K562 (cell line): ENCODE results near the gene PPP1R16B. TPM values are rescaled to one million over a fixed set of nuclear protein-coding genes. Genes with fewer than 3 reads are reported as not detected.

Experiments used
- ATAC-seq: fragments of 200-7000 bp; cut with Tn5 transposase; 3 replicates; pipeline ENCODE4 v1.9.1; 2020; ENCODE audit warnings: moderate library complexity
- BruUV-seq: library from RNA; stranded (reverse); fragments of 400-500 nt; replicated peaks from 2 replicates; lab custom pipeline; 2021; lab: Mats Ljungman, UMichigan
- CTCF ChIA-PET: fragments of 300-600 bp; formaldehyde crosslinking; extraction: SDS; loops from one replicate; lab custom pipeline; 2021; ENCODE audit warnings: low intra/inter-chr PET ratio; lab: Yijun Ruan, JAX
- POLR2A ChIA-PET: fragments of 300-600, 350-650 bp; sonication (Branson Sonifier 250); formaldehyde crosslinking; extraction: SDS; loops from one replicate; lab custom pipeline; 2021; ENCODE audit warnings: antibody characterized with exemption, inconsistent platforms; lab: Yijun Ruan, JAX
- DNase-seq, 4 experiments: peaks; one replicate each; pipeline versions ENCODE4 v3.0.0 to v3.0.0-alpha.2; 2011 to 2018; ENCODE audit warnings: low spot score in 3 of 4, mixed read lengths in 3 of 4; ENCODE audit errors: extremely low read depth in 1 of 4
- FAIRE-seq: peaks from 2 replicates; lab custom pipeline; 2011; peaks lifted over from hg19 to GRCh38; lab: Jason Lieb, UNC
- H2AFZ ChIP-seq: 2 replicates; pipeline ENCODE4 v1.6.0; 2011; ENCODE audit warnings: low read depth, low read length, control low read depth, inconsistent platforms
- H3K27ac ChIP-seq: fragments of 200-600 bp; 3 replicates; pipeline ENCODE4 v1.8.0; 2011; ENCODE audit warnings: low read depth, mild to moderate bottlenecking, control low read depth, inconsistent platforms, low read length, moderate library complexity, mixed read lengths; ENCODE audit errors: extremely low read depth
- H3K27me3 ChIP-seq, 2 experiments: fragments of 300-600 bp in 1 of 2; 2 replicates in 1 of 2; 3 replicates in 1 of 2; pipeline versions ENCODE4 v1.6.0 to v1.8.0; 2011; ENCODE audit warnings: inconsistent platforms in 2 of 2, low read length in 2 of 2, mild to moderate bottlenecking in 1 of 2, mixed read lengths in 1 of 2, moderate library complexity in 1 of 2; ENCODE audit not compliant: control insufficient read depth in 2 of 2, insufficient read depth in 2 of 2
- H3K36me3 ChIP-seq: fragments of 300-600 bp; 3 replicates; pipeline ENCODE4 v1.8.0; 2011; ENCODE audit warnings: mild to moderate bottlenecking, low read length, inconsistent platforms; ENCODE audit not compliant: control insufficient read depth, insufficient read depth
- H3K4me1 ChIP-seq, 2 experiments: fragments of 200-600 bp in 1 of 2; replicated peaks in 1 of 2; 2 replicates in 1 of 2; 3 replicates in 1 of 2; pipeline versions ENCODE4 v1.5.1 to v1.8.0; 2011; ENCODE audit warnings: inconsistent platforms in 2 of 2, low read length in 2 of 2, mild to moderate bottlenecking in 1 of 2, mixed read lengths in 1 of 2, moderate library complexity in 1 of 2; ENCODE audit not compliant: control insufficient read depth in 2 of 2, insufficient read depth in 2 of 2
- H3K4me2 ChIP-seq: 2 replicates; pipeline ENCODE4 v1.6.1; 2011; ENCODE audit warnings: low read length, control low read depth, inconsistent platforms, mixed read lengths; ENCODE audit not compliant: insufficient read depth
- H3K4me3 ChIP-seq: fragments of 200-600 bp; sonication (generic), shearing (Covaris generic); 2 replicates; pipeline ENCODE4 v1.5.1; 2016; ENCODE audit warnings: control low read depth, inconsistent platforms
- H3K79me2 ChIP-seq: fragments of 200-600 bp; 3 replicates; pipeline ENCODE4 v1.8.0; 2011; ENCODE audit warnings: low read length, inconsistent platforms; ENCODE audit not compliant: control insufficient read depth, insufficient read depth
- H3K9ac ChIP-seq, 2 experiments: 2 replicates each; pipeline versions ENCODE4 v1.6.0 to v1.6.1; 2011; ENCODE audit warnings: low read depth in 2 of 2, low read length in 2 of 2, control low read depth in 1 of 2, inconsistent platforms in 1 of 2, mild to moderate bottlenecking in 1 of 2, mixed read lengths in 1 of 2; ENCODE audit not compliant: insufficient read depth in 1 of 2
- H3K9me1 ChIP-seq: one replicate; pipeline ENCODE4 v1.6.0; 2011; ENCODE audit warnings: inconsistent platforms, mild to moderate bottlenecking, low read length, moderate library complexity; ENCODE audit not compliant: control insufficient read depth, insufficient read depth
- H3K9me3 ChIP-seq: replicated peaks from 2 replicates; pipeline ENCODE4 v1.5.1; 2011; ENCODE audit warnings: low read depth, low read length, inconsistent platforms; ENCODE audit not compliant: control insufficient read depth, insufficient read depth
- H4K20me1 ChIP-seq: replicated peaks from 2 replicates; pipeline ENCODE4 v1.6.1; 2011; ENCODE audit warnings: low read length, inconsistent platforms, mixed read lengths; ENCODE audit not compliant: control insufficient read depth, insufficient read depth
- AFF4 ChIP-seq: sonication (generic); formaldehyde crosslinking; IDR thresholded peaks from 2 replicates; pipeline ENCODE4 v1.8.0; 2023; ENCODE audit warnings: mild to moderate bottlenecking, missing genetic modification reagents
- CBFA2T3 ChIP-seq: fragments of 450-650 bp; IDR thresholded peaks from 2 replicates; pipeline ENCODE4 v1.6.1; 2017
- CSDE1 ChIP-seq, 2 experiments: fragments of 450-650 bp; IDR thresholded peaks; 2 replicates each; pipeline ENCODE4 v1.6.1; 2016; ENCODE audit warnings: mild to moderate bottlenecking in 1 of 2
- CXXC5 ChIP-seq: fragments of 250-450 bp; sonication (Bioruptor Pico); IDR thresholded peaks from 2 replicates; pipeline ENCODE4 v1.8.0; 2022; ENCODE audit warnings: inconsistent platforms, mild to moderate bottlenecking, moderate library complexity
- FOXO4 ChIP-seq: fragments of 450-650 bp; formaldehyde crosslinking; IDR thresholded peaks from 2 replicates; pipeline ENCODE4 v1.4.0; 2020; ENCODE audit warnings: mild to moderate bottlenecking, moderate library complexity
- HMGN3 ChIP-seq: IDR thresholded peaks from 2 replicates; pipeline ENCODE4 v1.6.1; 2011; ENCODE audit warnings: borderline replicate concordance, low read depth, mild to moderate bottlenecking, mixed read lengths, low read length; ENCODE audit not compliant: insufficient read length; ENCODE audit errors: extremely low read depth
- MAFF ChIP-seq: IDR thresholded peaks from 2 replicates; pipeline ENCODE4 v1.6.1; 2012; ENCODE audit warnings: low read length, improper control_type of control experiment
- MTF1 ChIP-seq: fragments of 250-450 bp; sonication (Bioruptor Pico); IDR thresholded peaks from 2 replicates; pipeline ENCODE4 v1.9.0; 2021; ENCODE audit warnings: moderate library complexity, mild to moderate bottlenecking, inconsistent platforms, borderline replicate concordance
- NCOA4 ChIP-seq: fragments of 450-650 bp; IDR thresholded peaks from 2 replicates; pipeline ENCODE4 v1.6.1; 2018; ENCODE audit warnings: mild to moderate bottlenecking; ENCODE audit not compliant: partially characterized antibody
- NUFIP1 ChIP-seq: fragments of 450-650 bp; IDR thresholded peaks from 2 replicates; pipeline ENCODE4 v1.6.1; 2018; ENCODE audit not compliant: partially characterized antibody
- PCBP1 ChIP-seq: fragments of 200-400 bp; formaldehyde crosslinking; IDR thresholded peaks from 2 replicates; pipeline ENCODE4 v1.6.1; 2018; ENCODE audit warnings: mild to moderate bottlenecking, low read depth, low read length; ENCODE audit not compliant: poor library complexity, severe bottlenecking
- PURB ChIP-seq: sonication (generic); formaldehyde crosslinking; IDR thresholded peaks from 2 replicates; pipeline ENCODE4 v1.9.0; 2021; ENCODE audit warnings: low read depth, mild to moderate bottlenecking, missing genetic modification reagents
- RAD21 ChIP-seq, 2 experiments: fragments of 250-450 bp in 1 of 2; fragments of 450-650 bp in 1 of 2; sonication (Bioruptor Pico) in 1 of 2; formaldehyde crosslinking in 1 of 2; IDR thresholded peaks in 1 of 2; conservative IDR thresholded peaks in 1 of 2; 2 replicates each; pipeline versions ENCODE4 v1.4.0 to v1.8.0; 2020 to 2022; ENCODE audit warnings: mild to moderate bottlenecking in 2 of 2, moderate library complexity in 1 of 2
- U2AF2 ChIP-seq: fragments of 200-400 bp; formaldehyde crosslinking; optimal IDR thresholded peaks from 2 replicates; pipeline ENCODE3; 2017; ENCODE audit warnings: low read depth, mild to moderate bottlenecking, low read length
- ZNF133 ChIP-seq: fragments of 250-450 bp; sonication (Bioruptor Pico); IDR thresholded peaks from 2 replicates; pipeline ENCODE4 v1.4.0; 2020; ENCODE audit warnings: mild to moderate bottlenecking
- ZNF224 ChIP-seq: sonication (generic); formaldehyde crosslinking; IDR thresholded peaks from 2 replicates; pipeline ENCODE4 v1.8.0; 2022; ENCODE audit warnings: mild to moderate bottlenecking, missing genetic modification reagents
- ZNF408 ChIP-seq: fragments of 250-450 bp; sonication (Bioruptor Pico); IDR thresholded peaks from 2 replicates; pipeline ENCODE4 v1.4.0; 2020; ENCODE audit warnings: low read depth, mild to moderate bottlenecking, moderate library complexity
- ZNF57 ChIP-seq: fragments of 450-650 bp; formaldehyde crosslinking; IDR thresholded peaks from 2 replicates; pipeline ENCODE4 v1.4.0; 2020; ENCODE audit warnings: mild to moderate bottlenecking, moderate library complexity
- ZNF766 ChIP-seq: fragments of 200-800 bp; sonication (Bioruptor generic); conservative IDR thresholded peaks from 2 replicates; pipeline ENCODE4 v1.6.1; 2016; ENCODE audit warnings: missing genetic modification characterization, missing compliant biosample characterization
- WGBS: fragments of 100-300 bp; shearing (Covaris generic); methylation state at CpG from one replicate; pipeline ENCODE4 v1.1.6; 2016; ENCODE audit warnings: low coverage, mixed read lengths; ENCODE audit not compliant: insufficient coverage; ENCODE audit errors: missing lambda C conversion rate; 5-methylcytosine and 5-hydroxymethylcytosine counted together
- in situ Hi-C: fragments of 300-500 bp; cut with MboI; formaldehyde crosslinking; loops from 4 replicates; pipeline ENCODE4 v1.15.0; 2018; ENCODE audit warnings: inconsistent platforms, mixed read lengths
- intact Hi-C: fragments of 100-400 bp; cut with micrococcal nuclease; formaldehyde crosslinking; loops from 2 replicates; pipeline ENCODE4 v1.14.2; 2022
- polyA plus RNA-seq, 8 experiments: library from polyadenylated mRNA; depleted of rRNA in 4 of 8; stranded (reverse) in 5 of 8; unstranded in 3 of 8; fragments of >200 nt; fragmentation: Nextera tagmentation in 2 of 8; fragmentation: Illumina TruSeq in 1 of 8; extraction: Ambion mirVana in 2 of 8; extraction: Trizol in 1 of 8; gene quantifications; 2 replicates each; pipeline versions ENCODE4 v1.2.1 to v1.2.3, GENCODE V29; 2011 to 2014; ENCODE audit warnings: inconsistent platforms in 1 of 8, missing spikeins in 1 of 8
- total RNA-seq, 7 experiments: library from RNA; depleted of rRNA in 6 of 7; stranded (reverse); fragments of >200 nt in 6 of 7; fragmentation: Illumina TruSeq in 2 of 7; extraction: Trizol in 2 of 7; gene quantifications; 2 replicates each; pipeline versions ENCODE4 v1.2.1 to v1.2.3, GENCODE V29; 2011 to 2021; ENCODE audit warnings: low replicate concordance in 1 of 7

PPP1R16B gene
- total and polyA plus RNA-seq, 9 of the 15 experiments (the other 6 are each of a cell fraction or from before 2014, with no cell fraction given), result 1.5 to 11.5 (median 6.8) TPM

GRCh38 chr20:38840894-38841470 lies 35.5 kb downstream of the PPP1R16B start:
- H3K9me3 ChIP-seq, result no peaks in the 10 kb centered on the region
- H3K4me1 ChIP-seq, result peaks cover 13 to 19% of the 10 kb centered on the region in 2 experiments; a peak in 4 of 5 replicates
- peak overlapping the region; percentile 67; the same call in 1 of the 2 replicates for H2AFZ ChIP-seq
- H3K9me1 ChIP-seq, result no peaks in the 10 kb centered on the region
- H3K4me2 ChIP-seq, result peak overlapping the region; percentile 64
- in situ Hi-C loops (no loop called here), intact Hi-C loops (no loop called here)
- no peaks in the 10 kb centered on the region for H3K79me2 ChIP-seq
- no peak for DNase-seq
- H3K27me3 ChIP-seq, result no peaks in the 10 kb centered on the region
- no peak for FAIRE-seq
- H4K20me1 ChIP-seq, result 0 out of 2 replicates have a peak, but pooled peaks cover 4% of the 10 kb centered on the region
- 67% methylated on average over 8 of the region's 8 CpGs for WGBS
- ChIA-PET CTCF (no interaction called here), POLR2A (interaction anchor here (0.6 to 0.7 kb wide), 2 partner anchors 32 to 342 kb away, joined by 3 to 4 read pairs; no protein-coding TSS in a partner anchor)
- no peaks in the 10 kb centered on the region for H3K36me3 ChIP-seq
- BruUV-seq, result no TSS peak
- no peak overlapping the region for H3K4me3 ChIP-seq
- 0 out of 4 replicates have a peak overlapping the region, but pooled peaks of 1 of the 2 experiments have one; percentile 22 for H3K9ac ChIP-seq
- H3K27ac ChIP-seq, result no peak overlapping the region
- ATAC-seq, result no peak
- TF ChIP-seq ZNF766 (CRISPR knock-in tag) (no peak), PCBP1 (no peak), ZNF224 (CRISPR knock-in tag) (no peak), PURB (CRISPR knock-in tag) (no peak), CXXC5 (CRISPR knock-in tag) (no peak), ZNF57 (no peak), CSDE1 (IDR thresholded peaks at IDR 0.05) (no peak), ZNF408 (CRISPR knock-in tag) (no peak), U2AF2 (no peak), AFF4 (CRISPR knock-in tag) (no peak), MTF1 (CRISPR knock-in tag) (no peak), FOXO4 (CRISPR knock-in tag) (no peak), NUFIP1 (no peak), HMGN3 (no peak), MAFF (no peak), ZNF133 (CRISPR knock-in tag) (no peak), NCOA4 (no peak), CBFA2T3 (no peak), RAD21 (CRISPR knock-in tag; conservative IDR thresholded peaks at IDR 0.05 in 1 of 2, IDR thresholded peaks at IDR 0.05 in 1 of 2) (no peak)
